Body of pancreas (tissue), 4 donors: ENCODE measurements around the gene ICAM5. TPM values are rescaled to one million over a fixed set of nuclear protein-coding genes. Genes with fewer than 3 reads are reported as not detected.
"Not testable (repeated sequence)": the region's sequence is repeated elsewhere in the genome, so short reads cannot be mapped to it uniquely, and the experiment has no call there.

Source experiments
- ATAC-seq: fragments of 150-250 bp; one replicate; pipeline ENCODE4 v1.9.1; 2016
- DNase-seq, 4 donors: peaks; one replicate each; pipeline ENCODE4 v3.0.0-alpha.2; 2019
- H3K27ac ChIP-seq, 4 donors: fragments of 200-600 bp; sonication (generic); 1 replicate in 3 of 4; 2 replicates in 1 of 4; pipeline versions ENCODE4 v1.5.1 to v1.6.1; 2016 to 2019; ENCODE audit warnings: mild to moderate bottlenecking in 1 of 4, mixed read lengths in 1 of 4, moderate library complexity in 1 of 4
- H3K27me3 ChIP-seq, 2 donors: fragments of 200-600 bp; sonication (generic); one replicate each; pipeline ENCODE4 v1.6.0; 2016; ENCODE audit warnings: mild to moderate bottlenecking in 1 of 2
- H3K36me3 ChIP-seq, 2 donors: fragments of 200-600 bp; sonication (generic); replicated peaks in 1 of 2; 2 replicates each; pipeline ENCODE4 v1.5.1; 2016; ENCODE audit warnings: low read depth in 2 of 2; ENCODE audit not compliant: insufficient read depth in 1 of 2
- H3K4me1 ChIP-seq: fragments of 200-600 bp; sonication (generic); one replicate; pipeline ENCODE4 v1.6.0; 2016
- H3K4me3 ChIP-seq, 2 donors: fragments of 200-600 bp; sonication (generic); 1 replicate in 1 of 2; 2 replicates in 1 of 2; pipeline ENCODE4 v1.5.1; 2016 to 2019
- H3K9me3 ChIP-seq, 3 donors: fragments of 200-600 bp; sonication (generic); 1 replicate in 2 of 3; 2 replicates in 1 of 3; pipeline ENCODE4 v1.5.1; 2016
- POLR2A ChIP-seq, 3 donors: fragments of 450-650 bp; IDR thresholded peaks; one replicate each; pipeline ENCODE4 v1.6.1; 2016; ENCODE audit warnings: antibody characterized with exemption in 3 of 3, mild to moderate bottlenecking in 2 of 3
- WGBS, 2 donors: methylation state at CpG; one replicate each; pipeline ENCODE4 v1.1.5; 2017; 5-methylcytosine and 5-hydroxymethylcytosine counted together
- intact Hi-C: fragments of 100-400 bp; cut with DNase I; formaldehyde crosslinking; loops from one replicate; pipeline ENCODE4 v1.15.1; 2023
- total RNA-seq, 2 donors: library from RNA; depleted of rRNA; stranded (reverse); fragments of >200 nt; gene quantifications; one replicate each; pipeline ENCODE4 v1.1.0, GENCODE V29; 2016
- TF ChIP-seq, protein P1 (sequence below), 7 experiments: fragments of 450-650 bp in 4 of 7; fragments of 200-600 bp in 3 of 7; sonication (generic) in 3 of 7; IDR thresholded peaks; one replicate each; pipeline ENCODE4 v1.5.1; 2016 to 2019; ENCODE audit warnings: antibody characterized with exemption in 7 of 7

Gene ICAM5
- total RNA-seq, 2 donors from 2014 or later: 0.33 TPM; not detected in 1

DNA sequence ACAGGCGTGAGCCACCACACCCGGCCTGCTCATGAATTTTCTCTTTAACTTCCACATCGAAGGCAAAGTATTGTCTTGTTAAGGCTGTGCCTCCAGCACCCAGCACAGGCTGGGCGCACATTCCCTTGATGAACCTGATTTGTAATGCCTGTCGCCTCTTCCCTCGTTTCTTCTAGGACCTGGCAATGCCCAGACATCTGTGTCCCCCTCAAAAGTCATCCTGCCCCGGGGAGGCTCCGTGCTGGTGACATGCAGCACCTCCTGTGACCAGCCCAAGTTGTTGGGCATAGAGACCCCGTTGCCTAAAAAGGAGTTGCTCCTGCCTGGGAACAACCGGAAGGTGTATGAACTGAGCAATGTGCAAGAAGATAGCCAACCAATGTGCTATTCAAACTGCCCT lies 15.2 kb upstream of the ICAM5 start:
- DNase-seq (no peak), ATAC-seq (no peak)
- TF ChIP-seq, protein P1, sequence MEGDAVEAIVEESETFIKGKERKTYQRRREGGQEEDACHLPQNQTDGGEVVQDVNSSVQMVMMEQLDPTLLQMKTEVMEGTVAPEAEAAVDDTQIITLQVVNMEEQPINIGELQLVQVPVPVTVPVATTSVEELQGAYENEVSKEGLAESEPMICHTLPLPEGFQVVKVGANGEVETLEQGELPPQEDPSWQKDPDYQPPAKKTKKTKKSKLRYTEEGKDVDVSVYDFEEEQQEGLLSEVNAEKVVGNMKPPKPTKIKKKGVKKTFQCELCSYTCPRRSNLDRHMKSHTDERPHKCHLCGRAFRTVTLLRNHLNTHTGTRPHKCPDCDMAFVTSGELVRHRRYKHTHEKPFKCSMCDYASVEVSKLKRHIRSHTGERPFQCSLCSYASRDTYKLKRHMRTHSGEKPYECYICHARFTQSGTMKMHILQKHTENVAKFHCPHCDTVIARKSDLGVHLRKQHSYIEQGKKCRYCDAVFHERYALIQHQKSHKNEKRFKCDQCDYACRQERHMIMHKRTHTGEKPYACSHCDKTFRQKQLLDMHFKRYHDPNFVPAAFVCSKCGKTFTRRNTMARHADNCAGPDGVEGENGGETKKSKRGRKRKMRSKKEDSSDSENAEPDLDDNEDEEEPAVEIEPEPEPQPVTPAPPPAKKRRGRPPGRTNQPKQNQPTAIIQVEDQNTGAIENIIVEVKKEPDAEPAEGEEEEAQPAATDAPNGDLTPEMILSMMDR (IDR thresholded peaks at IDR 0.05): no peak
- TF ChIP-seq POLR2A (IDR thresholded peaks at IDR 0.05): no peak
- Histone ChIP-seq H3K4me3 (no peak overlapping the region), H3K27ac (no peak overlapping the region), H3K9me3 (no peaks in the 10 kb centered on the region), H3K27me3 (peaks cover 0 to 10% of the 10 kb centered on the region in 2 donors), H3K4me1 (peaks cover 21% of the 10 kb centered on the region), H3K36me3 (peaks cover 0 to 3% of the 10 kb centered on the region in 2 donors)
- intact Hi-C loops: no loop called here
- WGBS, 2 donors: 66 to 81% methylated on average over 9 to 10 of the region's 10 CpGs

DNA sequence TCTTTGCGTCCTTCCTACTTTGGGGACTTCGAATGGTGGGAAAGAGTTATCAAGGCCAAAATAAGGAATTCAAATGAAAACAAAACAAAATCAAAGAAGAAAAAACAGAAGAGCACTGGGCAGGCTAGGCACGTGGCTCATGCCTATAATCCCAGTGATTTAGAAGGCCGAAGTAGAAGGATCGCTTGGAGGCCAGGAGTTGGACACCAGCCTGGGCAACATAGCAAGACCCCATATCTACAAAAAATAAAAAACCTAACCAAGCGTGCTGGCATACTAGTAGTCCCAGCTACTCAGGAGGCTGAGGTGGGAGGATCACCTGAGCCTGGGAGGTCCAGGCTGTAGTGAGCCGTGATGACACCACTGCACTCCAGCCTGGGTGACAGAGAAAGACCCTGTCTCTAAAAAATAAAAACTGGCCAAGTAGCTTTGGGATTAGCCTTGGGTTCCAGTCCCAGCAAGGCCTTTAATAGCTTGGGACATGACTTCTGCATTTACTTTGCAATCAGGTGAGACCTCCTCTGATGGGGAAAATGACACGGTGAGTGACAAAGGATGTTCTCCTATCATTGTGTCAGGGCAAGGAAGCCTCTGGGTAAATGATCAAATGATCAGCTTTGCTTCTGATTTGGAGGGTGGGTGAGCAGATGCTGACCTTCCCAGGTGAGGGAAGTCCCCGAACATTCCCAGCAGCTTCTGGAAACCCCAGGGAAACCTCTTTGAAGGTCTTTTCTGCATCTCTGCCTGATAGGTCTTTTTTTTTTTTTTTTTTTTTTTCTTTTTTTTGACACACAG lies 11.8 kb upstream of the ICAM5 start:
- DNase-seq: no peak
- Histone ChIP-seq H3K9me3 (no peaks in the 10 kb centered on the region), H3K4me3 (no peak overlapping the region), H3K4me1 (no peaks in the 10 kb centered on the region), H3K27ac (no peak overlapping the region), H3K27me3 (no peaks in the 10 kb centered on the region), H3K36me3 (peaks cover 0 to 3% of the 10 kb centered on the region in 2 donors)
- intact Hi-C loops: no loop called here
- ATAC-seq: no peak
- WGBS, 2 donors: 63 to 69% methylated on average over 9 of the region's 9 CpGs
- TF ChIP-seq POLR2A (IDR thresholded peaks at IDR 0.05): no peak
- TF ChIP-seq, protein P1 (IDR thresholded peaks at IDR 0.05): no peak

DNA sequence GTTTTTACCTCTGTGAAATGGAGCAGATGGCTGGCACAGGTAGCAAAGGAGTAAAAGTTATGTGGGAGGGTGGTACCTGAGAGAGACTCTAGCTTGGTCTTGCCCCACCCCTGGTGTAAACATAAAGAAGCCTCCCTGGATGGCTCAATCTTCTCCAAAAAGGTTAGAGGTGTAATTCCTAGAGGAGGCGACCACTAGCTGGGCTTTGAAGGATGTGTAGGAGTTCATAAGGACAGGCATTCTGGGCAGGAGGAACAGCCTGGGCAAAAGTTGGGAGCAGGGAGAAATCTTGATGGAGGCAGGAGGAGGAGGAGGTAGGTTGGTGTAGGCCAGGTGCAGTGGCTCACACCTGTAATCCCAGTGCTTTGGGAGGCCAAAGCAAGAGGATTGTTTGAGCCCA lies 10.8 kb upstream of the ICAM5 start:
- TF ChIP-seq, protein P1 (IDR thresholded peaks at IDR 0.05): no peak
- TF ChIP-seq POLR2A (IDR thresholded peaks at IDR 0.05): no peak
- 75 to 100% methylated on average over 1 of the region's 1 CpG for WGBS, 2 donors
- ATAC-seq: no peak
- no peak for DNase-seq
- H3K4me3 ChIP-seq: no peak overlapping the region
- H3K36me3 ChIP-seq: peaks cover 0 to 4% of the 10 kb centered on the region in 2 donors
- no peak overlapping the region for H3K27ac ChIP-seq
- no peaks in the 10 kb centered on the region for H3K27me3 ChIP-seq
- no peaks in the 10 kb centered on the region for H3K9me3 ChIP-seq
- H3K4me1 ChIP-seq: no peaks in the 10 kb centered on the region
- intact Hi-C loops: no loop called here

DNA sequence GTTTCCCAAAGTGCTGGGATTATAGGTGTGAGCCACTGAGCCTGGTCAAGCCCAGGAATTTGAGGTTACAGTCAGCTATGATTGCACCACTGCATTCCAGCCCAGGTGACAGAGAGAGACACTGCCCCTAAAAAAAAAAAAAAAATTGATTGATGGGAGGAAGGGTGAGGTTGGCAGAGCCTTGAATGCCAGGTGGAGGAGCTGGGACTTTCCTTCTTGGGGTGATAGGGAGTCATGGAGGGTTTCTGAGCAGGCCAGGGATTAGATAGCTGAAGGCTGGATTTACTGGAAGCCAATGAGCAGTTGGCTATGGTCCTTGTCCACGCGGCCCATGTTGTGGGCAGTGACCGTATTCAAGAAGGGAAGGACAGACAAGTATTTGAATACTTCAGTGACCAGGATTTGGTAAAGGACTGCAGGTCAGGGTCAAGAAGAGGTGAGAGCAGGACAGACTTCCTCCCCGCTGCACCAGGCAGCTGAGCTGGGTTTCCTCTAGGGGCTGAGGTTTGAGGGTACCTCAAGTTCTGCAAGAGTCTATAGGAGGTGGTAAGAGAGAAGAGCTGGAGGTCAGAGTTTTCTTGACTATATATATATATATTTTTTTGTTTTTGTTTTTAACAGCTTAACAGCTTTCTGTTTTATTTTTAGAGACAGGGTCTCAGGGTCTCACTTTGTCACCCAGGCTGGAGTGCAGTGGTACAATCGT lies 9.9 kb upstream of the ICAM5 start:
- Histone ChIP-seq H3K4me3 (no peak overlapping the region), H3K36me3 (peaks cover 0 to 6% of the 10 kb centered on the region in 2 donors), H3K27me3 (no peaks in the 10 kb centered on the region), H3K9me3 (no peaks in the 10 kb centered on the region), H3K4me1 (no peaks in the 10 kb centered on the region), H3K27ac (no peak overlapping the region)
- no peak for ATAC-seq
- no peak for DNase-seq
- intact Hi-C loops: no loop called here
- WGBS, 2 donors: 81% methylated on average over 5 of the region's 5 CpGs
- no peak for TF ChIP-seq POLR2A (IDR thresholded peaks at IDR 0.05)
- TF ChIP-seq, protein P1 (IDR thresholded peaks at IDR 0.05): no peak

DNA sequence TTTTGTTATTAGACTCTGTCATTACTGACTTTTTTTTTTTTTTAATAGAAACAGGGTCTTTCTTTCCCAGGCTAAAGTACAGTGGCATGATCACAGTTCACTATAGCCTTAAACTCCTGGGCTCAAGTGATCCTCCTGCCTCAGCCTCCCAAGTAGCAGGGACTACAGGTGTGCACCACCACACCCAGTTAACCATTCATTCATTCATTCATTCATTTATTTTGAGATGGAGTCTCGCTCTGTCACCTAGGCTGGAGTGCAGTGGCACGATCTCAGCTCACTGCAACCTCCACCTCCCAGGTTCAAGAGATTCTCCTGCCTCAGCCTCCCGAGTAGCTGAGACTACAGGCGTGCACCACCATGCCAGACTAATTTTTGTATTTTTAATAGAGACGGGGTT lies 7.7 kb upstream of the ICAM5 start:
- intact Hi-C loops, H3K9me3 ChIP-seq, H3K4me3 ChIP-seq, H3K27me3 ChIP-seq, H3K4me1 ChIP-seq, H3K36me3 ChIP-seq, DNase-seq, ATAC-seq, H3K27ac ChIP-seq: not testable (repeated sequence)
- 84 to 88% methylated on average over 5 of the region's 5 CpGs for WGBS, 2 donors
